Panc1 (cell line): ENCODE results near the gene WFS1.

Experiments
- POLR2AphosphoS5 ChIP-seq: IDR thresholded peaks from 2 replicates; pipeline ENCODE4 v1.6.1; 2012; ENCODE audit warnings: mild to moderate bottlenecking, low read depth, low read length, moderate library complexity
- TF ChIP-seq, protein P1 (sequence below): fragments of 450-650 bp; IDR thresholded peaks from 2 replicates; pipeline ENCODE4 v1.5.1; 2017; ENCODE audit warnings: mild to moderate bottlenecking

GRCh38 chr4:6226506-6226905 is 43.1 kb upstream of the WFS1 start:
- TF ChIP-seq, protein P1, sequence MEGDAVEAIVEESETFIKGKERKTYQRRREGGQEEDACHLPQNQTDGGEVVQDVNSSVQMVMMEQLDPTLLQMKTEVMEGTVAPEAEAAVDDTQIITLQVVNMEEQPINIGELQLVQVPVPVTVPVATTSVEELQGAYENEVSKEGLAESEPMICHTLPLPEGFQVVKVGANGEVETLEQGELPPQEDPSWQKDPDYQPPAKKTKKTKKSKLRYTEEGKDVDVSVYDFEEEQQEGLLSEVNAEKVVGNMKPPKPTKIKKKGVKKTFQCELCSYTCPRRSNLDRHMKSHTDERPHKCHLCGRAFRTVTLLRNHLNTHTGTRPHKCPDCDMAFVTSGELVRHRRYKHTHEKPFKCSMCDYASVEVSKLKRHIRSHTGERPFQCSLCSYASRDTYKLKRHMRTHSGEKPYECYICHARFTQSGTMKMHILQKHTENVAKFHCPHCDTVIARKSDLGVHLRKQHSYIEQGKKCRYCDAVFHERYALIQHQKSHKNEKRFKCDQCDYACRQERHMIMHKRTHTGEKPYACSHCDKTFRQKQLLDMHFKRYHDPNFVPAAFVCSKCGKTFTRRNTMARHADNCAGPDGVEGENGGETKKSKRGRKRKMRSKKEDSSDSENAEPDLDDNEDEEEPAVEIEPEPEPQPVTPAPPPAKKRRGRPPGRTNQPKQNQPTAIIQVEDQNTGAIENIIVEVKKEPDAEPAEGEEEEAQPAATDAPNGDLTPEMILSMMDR: no peak
- TF ChIP-seq POLR2AphosphoS5: no peak
